Ramos (cell line): ENCODE measurements around the gene SNCG.
"Not testable (repeated sequence)": the region's sequence is repeated elsewhere in the genome, so short reads cannot be mapped to it uniquely, and the experiment has no call there.

ENCODE experiments used
- in situ Hi-C: fragments of 300-500 bp; cut with MboI; formaldehyde crosslinking; loops from one replicate; pipeline ENCODE4 v1.14.3; 2022; ENCODE audit warnings: low sequenced_read_pairs; ENCODE audit not compliant: unreplicated experiment

SNCG gene

GRCh38 chr10:86972613-86973380 lies 14.4 kb downstream of the SNCG start:
- in situ Hi-C loops, result no loop called here

DNA sequence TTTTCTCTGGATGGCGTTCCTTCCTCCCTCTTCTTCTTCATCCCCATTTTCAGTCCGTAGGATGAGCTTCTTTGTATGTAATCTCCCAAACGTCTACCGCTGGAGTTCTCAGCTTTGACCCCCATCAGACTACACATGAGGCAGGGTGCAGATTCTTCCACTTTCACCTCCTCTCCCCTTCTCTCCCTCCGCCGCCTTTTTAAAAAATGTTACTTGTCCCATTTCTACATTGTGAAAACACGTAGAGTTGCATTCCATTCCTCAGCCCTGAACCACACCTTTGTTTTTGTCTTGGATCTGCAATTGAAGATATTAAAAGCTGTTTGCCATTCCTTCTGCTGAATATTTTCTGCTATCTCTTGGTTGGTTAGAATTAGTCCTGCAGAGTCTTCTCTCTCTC lies 16.1 kb downstream of the SNCG start:
- in situ Hi-C loops, result no loop called here

- in situ Hi-C loops, result no loop called here
Measured at GRCh38 chr10:86976362-86977056, 18.1 kb downstream of the SNCG start.

DNA sequence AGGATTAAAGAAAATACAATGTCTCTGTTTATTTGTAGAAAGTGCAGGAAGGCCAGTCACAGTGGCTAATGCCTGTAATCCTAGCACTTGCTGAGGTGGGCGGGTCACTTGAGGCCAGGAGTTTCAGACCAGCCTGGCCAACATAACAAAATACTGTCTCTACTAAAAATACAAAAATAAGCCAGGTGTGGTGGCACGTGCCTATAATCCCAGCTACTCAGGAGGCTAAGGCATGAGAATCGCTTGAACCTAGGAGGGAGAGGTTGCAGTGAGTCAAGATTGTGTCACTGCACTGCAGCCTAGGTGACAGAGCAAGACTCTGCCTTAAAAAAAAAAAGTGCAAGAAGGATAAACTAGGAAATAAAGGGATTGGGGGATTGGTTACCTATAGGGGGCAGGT lies 20.1 kb downstream of the SNCG start:
- in situ Hi-C loops, result not testable (repeated sequence)

DNA sequence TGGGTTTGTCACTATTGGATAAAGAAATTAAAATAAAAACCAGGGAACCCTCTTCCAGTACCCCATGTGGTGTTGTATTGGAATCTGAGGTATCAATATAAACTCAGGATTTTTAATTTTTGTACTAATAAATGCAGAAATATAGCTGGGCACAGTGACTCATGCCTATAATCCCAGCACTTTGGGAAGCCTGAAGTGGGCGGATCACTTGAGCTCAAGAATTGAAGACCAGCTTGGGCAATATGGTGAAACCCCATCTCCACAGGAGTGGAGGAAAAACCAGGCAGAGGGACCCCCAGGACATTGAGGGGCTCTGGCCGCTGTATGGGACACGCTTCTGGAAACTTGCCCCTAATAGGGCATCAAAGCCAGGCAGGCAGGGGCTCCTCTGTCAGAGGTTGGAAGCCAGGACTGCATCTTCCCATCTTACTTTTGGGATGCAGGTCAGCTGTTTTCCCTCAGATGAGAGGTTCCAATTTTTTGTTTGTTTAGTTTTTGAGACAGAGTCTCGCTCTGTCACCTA lies 21.0 kb downstream of the SNCG start:
- in situ Hi-C loops, result no loop called here

DNA sequence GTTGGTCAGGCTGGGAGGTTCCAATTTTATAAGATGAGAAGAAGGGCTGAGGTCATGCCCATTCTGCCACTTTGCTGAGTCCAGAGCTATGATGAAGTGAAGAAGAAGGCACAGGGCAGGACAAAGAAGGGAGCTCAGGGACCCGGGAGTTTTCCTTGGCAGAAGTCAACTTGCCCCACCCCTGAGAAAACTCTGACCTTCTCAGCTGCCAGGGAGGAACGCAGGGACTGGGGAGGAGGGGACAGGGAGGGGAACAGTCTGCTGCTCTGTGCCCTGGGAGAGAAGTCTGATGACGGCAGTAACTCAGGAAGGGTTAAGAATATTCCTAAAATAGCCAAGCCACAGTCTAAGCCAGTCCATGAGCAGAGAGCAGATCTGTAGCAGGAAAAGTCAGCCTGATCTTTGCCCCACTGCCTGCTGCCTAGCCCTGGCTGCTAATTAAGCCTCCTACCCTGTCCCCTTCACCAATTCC lies 21.6 kb downstream of the SNCG start:
- in situ Hi-C loops, result no loop called here

DNA sequence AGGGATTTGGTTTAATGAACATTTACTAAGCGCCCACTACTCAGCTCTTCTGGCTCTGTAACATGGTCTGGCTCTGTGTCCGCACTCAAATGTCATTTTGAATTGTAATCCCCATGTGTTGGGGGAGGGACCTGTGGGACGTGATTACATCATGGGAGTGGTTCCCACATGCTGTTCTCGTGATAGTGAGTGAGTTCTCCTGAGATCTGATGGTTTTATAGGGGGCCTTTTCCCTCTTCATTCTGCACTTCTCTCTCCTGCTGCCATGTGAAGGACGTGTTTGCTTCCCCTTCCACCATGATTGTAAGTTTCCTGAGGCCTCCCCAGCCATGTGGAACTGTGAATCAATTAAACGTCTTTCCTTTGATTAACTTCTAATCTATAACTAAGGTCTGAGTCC lies 22.6 kb downstream of the SNCG start:
- in situ Hi-C loops, result not testable (repeated sequence)

GRCh38 chr10:86981716-86982115 lies 23.3 kb downstream of the SNCG start:
- in situ Hi-C loops, result no loop called here

DNA sequence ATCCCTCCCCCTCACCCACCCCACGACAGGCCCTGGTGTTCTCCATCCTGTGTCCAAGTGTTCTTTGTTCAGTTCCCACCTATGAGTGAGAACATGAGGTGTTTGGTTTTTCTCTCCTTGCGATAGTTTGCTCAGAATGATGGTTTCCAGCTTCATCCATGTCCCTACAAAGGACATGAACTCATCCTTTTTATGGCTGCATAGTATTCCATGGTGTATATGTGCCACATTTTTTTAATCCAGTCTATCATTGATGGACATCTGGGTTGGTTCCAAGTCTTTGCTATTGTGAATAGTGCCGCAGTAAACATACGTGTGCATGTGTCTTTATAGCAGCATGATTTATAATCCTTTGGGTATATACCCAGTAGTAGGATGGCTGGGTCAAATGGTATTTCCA lies 26.1 kb downstream of the SNCG start:
- in situ Hi-C loops, result not testable (repeated sequence)

- in situ Hi-C loops, result no loop called here
Measured at GRCh38 chr10:86988520-86988919, 30.1 kb downstream of the SNCG start.

DNA sequence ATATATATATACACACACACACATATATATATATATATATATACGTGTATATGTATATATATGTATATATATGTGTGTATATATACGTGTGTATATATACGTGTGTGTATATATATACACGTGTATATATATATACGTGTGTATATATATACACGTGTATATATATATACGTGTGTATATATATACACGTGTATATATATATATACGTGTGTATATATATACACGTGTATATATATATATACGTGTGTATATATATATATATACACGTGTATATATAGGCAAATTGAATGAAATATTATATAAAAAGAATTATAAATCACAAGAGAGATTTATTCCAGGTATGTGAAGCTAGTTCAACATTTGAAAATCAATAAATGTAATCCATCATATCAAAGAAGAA lies 33.0 kb downstream of the SNCG start:
- in situ Hi-C loops, result not testable (repeated sequence)

GRCh38 chr10:86992456-86992855 lies 34.1 kb downstream of the SNCG start:
- in situ Hi-C loops, result no loop called here

GRCh38 chr10:86992929-86993328 lies 34.5 kb downstream of the SNCG start:
- in situ Hi-C loops, result no loop called here

GRCh38 chr10:86999802-87000403 lies 41.5 kb downstream of the SNCG start:
- in situ Hi-C loops, result not testable (repeated sequence)

DNA sequence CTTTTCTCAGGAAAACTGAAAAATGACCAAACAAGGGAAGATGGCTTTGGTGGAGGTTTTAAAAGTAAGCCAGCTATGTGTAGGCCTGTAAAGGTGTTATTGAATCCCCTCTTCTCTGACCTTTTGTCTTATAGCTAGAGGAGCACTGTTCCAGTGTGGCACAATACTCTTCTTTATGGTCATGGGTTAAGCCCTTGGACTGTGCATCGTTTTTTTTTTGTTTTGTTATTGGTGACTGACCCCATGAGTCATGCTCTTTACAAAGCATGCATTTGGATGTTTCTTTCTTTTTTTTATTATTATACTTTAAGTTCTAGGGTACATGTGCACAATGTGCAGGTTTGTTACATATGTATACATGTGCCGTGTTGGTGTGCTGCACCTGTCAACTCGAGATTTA lies 42.1 kb downstream of the SNCG start:
- in situ Hi-C loops, result no loop called here

DNA sequence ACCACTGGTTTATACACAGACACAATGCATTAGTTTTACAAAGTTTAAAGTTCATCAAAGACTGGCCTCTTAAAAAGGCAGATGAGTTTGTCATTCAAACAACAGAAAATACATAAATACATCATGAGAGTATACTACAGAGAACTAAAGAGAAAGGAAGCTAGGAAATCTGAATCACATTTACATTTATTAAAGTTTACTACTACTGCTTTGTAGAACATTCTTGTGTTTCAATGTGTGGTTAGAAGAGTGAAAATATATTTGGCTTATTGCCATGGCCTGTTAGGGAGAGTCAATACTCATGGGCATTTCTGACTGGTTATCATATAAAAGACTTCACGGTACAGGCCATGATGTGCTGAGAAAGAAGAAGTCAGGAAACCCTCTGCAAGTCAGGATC lies 48.7 kb downstream of the SNCG start:
- in situ Hi-C loops, result not testable (repeated sequence)

DNA sequence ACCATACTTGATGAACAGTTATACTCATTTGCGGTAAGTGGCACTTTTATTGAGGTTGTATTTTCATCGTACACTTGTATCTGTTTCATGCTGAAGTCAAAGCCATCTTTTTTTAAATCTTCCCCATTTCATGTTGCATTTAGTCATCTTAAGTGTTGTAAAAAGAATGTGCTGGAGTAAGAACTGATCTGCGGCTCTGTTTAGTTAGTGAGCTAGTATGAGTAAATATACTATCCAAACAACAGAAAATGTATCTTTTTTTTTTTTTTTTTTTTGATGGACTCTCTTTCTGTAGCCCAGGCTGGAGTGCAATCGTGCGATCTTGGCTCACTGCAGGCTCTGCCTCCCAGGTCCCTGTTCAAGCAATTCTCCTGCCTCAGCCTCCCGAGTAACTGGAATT lies 49.3 kb downstream of the SNCG start:
- in situ Hi-C loops, result not testable (repeated sequence)

GRCh38 chr10:87008303-87008702 lies 49.9 kb downstream of the SNCG start:
- in situ Hi-C loops, result not testable (repeated sequence)

DNA sequence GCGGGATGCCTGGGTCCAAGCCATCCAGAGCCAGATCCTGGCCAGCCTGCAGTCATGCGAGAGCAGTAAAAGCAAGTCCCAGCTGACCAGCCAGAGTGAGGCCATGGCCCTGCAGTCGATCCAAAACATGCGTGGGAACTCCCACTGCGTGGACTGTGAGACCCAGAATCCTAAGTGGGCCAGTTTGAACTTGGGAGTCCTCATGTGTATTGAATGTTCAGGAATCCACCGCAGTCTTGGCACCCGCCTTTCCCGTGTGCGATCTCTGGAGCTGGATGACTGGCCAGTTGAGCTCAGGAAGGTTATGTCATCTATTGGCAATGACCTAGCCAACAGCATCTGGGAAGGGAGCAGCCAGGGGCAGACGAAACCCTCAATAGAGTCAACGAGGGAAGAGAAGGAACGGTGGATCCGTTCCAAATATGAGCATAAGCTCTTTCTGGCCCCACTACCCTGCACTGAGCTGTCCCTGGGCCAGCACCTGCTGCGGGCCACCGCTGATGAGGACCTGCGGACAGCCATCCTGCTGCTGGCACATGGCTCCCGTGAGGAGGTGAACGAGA lies 50.8 kb downstream of the SNCG start:
- in situ Hi-C loops, result not testable (repeated sequence)
